ENCODE measurements around the gene RFNG. TPM values are rescaled to one million over a fixed set of nuclear protein-coding genes. Genes with fewer than 3 reads are reported as not detected.

Gene RFNG
- total and polyA plus RNA-seq, 2 of the 13 experiments (the other 11 are each of a cell fraction or from before 2014, with no cell fraction given): 61.4 to 64.0 TPM

DNA sequence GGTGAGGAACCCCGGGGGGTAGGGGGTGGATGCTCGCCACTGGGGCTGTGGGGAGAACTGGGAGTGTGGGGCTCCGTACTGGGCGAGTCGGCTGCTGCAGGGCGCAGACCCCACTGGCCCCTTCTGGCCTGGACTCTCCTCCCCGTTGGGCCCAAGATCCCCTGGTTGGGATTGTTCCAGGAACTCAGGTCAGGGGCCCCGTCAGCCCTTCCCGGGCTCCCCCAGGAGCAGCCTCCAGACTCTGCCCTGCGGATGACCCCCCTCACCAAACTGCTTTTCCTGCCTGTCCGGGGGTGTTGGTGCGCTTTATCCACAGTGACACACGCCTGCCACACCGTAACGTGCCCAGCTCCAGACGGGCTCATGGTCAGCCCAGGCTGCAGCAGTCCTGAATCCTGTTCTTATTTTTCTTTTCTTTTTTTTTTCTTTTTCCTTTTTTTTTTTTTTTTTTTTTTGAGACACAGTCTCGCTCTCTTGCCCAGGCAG, 50.0 kb downstream of the RFNG start (continued):
- TF ChIP-seq, protein P1, sequence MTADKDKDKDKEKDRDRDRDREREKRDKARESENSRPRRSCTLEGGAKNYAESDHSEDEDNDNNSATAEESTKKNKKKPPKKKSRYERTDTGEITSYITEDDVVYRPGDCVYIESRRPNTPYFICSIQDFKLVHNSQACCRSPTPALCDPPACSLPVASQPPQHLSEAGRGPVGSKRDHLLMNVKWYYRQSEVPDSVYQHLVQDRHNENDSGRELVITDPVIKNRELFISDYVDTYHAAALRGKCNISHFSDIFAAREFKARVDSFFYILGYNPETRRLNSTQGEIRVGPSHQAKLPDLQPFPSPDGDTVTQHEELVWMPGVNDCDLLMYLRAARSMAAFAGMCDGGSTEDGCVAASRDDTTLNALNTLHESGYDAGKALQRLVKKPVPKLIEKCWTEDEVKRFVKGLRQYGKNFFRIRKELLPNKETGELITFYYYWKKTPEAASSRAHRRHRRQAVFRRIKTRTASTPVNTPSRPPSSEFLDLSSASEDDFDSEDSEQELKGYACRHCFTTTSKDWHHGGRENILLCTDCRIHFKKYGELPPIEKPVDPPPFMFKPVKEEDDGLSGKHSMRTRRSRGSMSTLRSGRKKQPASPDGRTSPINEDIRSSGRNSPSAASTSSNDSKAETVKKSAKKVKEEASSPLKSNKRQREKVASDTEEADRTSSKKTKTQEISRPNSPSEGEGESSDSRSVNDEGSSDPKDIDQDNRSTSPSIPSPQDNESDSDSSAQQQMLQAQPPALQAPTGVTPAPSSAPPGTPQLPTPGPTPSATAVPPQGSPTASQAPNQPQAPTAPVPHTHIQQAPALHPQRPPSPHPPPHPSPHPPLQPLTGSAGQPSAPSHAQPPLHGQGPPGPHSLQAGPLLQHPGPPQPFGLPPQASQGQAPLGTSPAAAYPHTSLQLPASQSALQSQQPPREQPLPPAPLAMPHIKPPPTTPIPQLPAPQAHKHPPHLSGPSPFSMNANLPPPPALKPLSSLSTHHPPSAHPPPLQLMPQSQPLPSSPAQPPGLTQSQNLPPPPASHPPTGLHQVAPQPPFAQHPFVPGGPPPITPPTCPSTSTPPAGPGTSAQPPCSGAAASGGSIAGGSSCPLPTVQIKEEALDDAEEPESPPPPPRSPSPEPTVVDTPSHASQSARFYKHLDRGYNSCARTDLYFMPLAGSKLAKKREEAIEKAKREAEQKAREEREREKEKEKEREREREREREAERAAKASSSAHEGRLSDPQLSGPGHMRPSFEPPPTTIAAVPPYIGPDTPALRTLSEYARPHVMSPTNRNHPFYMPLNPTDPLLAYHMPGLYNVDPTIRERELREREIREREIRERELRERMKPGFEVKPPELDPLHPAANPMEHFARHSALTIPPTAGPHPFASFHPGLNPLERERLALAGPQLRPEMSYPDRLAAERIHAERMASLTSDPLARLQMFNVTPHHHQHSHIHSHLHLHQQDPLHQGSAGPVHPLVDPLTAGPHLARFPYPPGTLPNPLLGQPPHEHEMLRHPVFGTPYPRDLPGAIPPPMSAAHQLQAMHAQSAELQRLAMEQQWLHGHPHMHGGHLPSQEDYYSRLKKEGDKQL (CRISPR knock-in tag; IDR thresholded peaks at IDR 0.05; ENCODE audit: low read depth): no peak
- TF ChIP-seq KLF15 (CRISPR knock-in tag; IDR thresholded peaks at IDR 0.05; ENCODE audit: borderline replicate concordance) (no peak), RARG (CRISPR knock-in tag; IDR thresholded peaks at IDR 0.05; ENCODE audit: low read depth) (no peak), SNAI1 (CRISPR knock-in tag; IDR thresholded peaks at IDR 0.05; ENCODE audit: borderline replicate concordance) (no peak), ZFX (CRISPR knock-in tag; IDR thresholded peaks at IDR 0.05; ENCODE audit: low read depth) (no peak), POGK (CRISPR knock-in tag; conservative IDR thresholded peaks at IDR 0.05) (no peak), MEIS2 (CRISPR knock-in tag; IDR thresholded peaks at IDR 0.05) (no peak), KLF13 (CRISPR knock-in tag; IDR thresholded peaks at IDR 0.05) (no peak), RFXANK (CRISPR knock-in tag; IDR thresholded peaks at IDR 0.05) (no peak), GATAD2A (CRISPR knock-in tag; IDR thresholded peaks at IDR 0.05) (no peak), NR2C2 (CRISPR knock-in tag; IDR thresholded peaks at IDR 0.05; ENCODE audit: borderline replicate concordance) (no peak), ISL2 (CRISPR knock-in tag; IDR thresholded peaks at IDR 0.05) (no peak), ZNF709 (CRISPR knock-in tag; IDR thresholded peaks at IDR 0.05) (no peak), ZBTB20 (CRISPR knock-in tag; IDR thresholded peaks at IDR 0.05; ENCODE audit: borderline replicate concordance, low read depth) (no peak), CHCHD3 (CRISPR knock-in tag; IDR thresholded peaks at IDR 0.05) (peak; percentile 82; the same call in 1 of the 2 replicates), ZFP41 (CRISPR knock-in tag; IDR thresholded peaks at IDR 0.05; ENCODE audit: borderline replicate concordance) (no peak), ZNF83 (CRISPR knock-in tag; IDR thresholded peaks at IDR 0.05; ENCODE audit: borderline replicate concordance) (no peak), SCMH1 (CRISPR knock-in tag; IDR thresholded peaks at IDR 0.05; ENCODE audit: borderline replicate concordance) (no peak), SSRP1 (CRISPR knock-in tag; IDR thresholded peaks at IDR 0.05) (no peak)
- TF ChIP-seq, protein P2, sequence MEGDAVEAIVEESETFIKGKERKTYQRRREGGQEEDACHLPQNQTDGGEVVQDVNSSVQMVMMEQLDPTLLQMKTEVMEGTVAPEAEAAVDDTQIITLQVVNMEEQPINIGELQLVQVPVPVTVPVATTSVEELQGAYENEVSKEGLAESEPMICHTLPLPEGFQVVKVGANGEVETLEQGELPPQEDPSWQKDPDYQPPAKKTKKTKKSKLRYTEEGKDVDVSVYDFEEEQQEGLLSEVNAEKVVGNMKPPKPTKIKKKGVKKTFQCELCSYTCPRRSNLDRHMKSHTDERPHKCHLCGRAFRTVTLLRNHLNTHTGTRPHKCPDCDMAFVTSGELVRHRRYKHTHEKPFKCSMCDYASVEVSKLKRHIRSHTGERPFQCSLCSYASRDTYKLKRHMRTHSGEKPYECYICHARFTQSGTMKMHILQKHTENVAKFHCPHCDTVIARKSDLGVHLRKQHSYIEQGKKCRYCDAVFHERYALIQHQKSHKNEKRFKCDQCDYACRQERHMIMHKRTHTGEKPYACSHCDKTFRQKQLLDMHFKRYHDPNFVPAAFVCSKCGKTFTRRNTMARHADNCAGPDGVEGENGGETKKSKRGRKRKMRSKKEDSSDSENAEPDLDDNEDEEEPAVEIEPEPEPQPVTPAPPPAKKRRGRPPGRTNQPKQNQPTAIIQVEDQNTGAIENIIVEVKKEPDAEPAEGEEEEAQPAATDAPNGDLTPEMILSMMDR (CRISPR knock-in tag; IDR thresholded peaks at IDR 0.05): no peak
- TF ChIP-seq, protein P3, sequence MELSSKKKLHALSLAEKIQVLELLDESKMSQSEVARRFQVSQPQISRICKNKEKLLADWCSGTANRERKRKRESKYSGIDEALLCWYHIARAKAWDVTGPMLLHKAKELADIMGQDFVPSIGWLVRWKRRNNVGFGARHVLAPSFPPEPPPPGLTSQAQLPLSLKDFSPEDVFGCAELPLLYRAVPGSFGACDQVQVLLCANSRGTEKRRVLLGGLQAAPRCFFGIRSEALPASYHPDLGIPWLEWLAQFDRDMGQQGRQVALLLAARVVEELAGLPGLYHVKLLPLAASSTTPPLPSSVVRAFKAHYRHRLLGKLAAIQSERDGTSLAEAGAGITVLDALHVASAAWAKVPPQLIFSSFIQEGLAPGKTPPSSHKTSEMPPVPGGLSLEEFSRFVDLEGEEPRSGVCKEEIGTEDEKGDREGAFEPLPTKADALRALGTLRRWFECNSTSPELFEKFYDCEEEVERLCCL (CRISPR knock-in tag; IDR thresholded peaks at IDR 0.05; ENCODE audit: borderline replicate concordance): no peak
